ENCODE data around the gene WDR55.
"Not testable (repeated sequence)": the region's sequence is repeated elsewhere in the genome, so short reads cannot be mapped to it uniquely, and the experiment has no call there.

The WDR55 gene

GRCh38 chr5:140658870-140659269 is 5.8 kb upstream of the WDR55 start:
- DNase-seq: no peak

GRCh38 chr5:140660371-140660770 is 4.3 kb upstream of the WDR55 start:
- not testable (repeated sequence) for DNase-seq

GRCh38 chr5:140664030-140664358 is 710 bp upstream of the WDR55 start:
- DNase-seq: no peak

GRCh38 chr5:140671035-140671434 is 6.3 kb downstream of the WDR55 start:
- not testable (repeated sequence) for DNase-seq

GRCh38 chr5:140671472-140672125 is 6.9 kb downstream of the WDR55 start:
- DNase-seq: no peak

- DNase-seq: no peak
Observed at GRCh38 chr5:140672455-140673186, 7.9 kb downstream of the WDR55 start.

GRCh38 chr5:140673187-140673976 is 8.7 kb downstream of the WDR55 start, which contains the start of gene DND1:
TSS of gene DND1 (minus strand) at chr5:140673576. CDS start at chr5:140673542, 34 bp downstream.
- no peak for DNase-seq

GRCh38 chr5:140674211-140674610 is 9.5 kb downstream of the WDR55 start:
- DNase-seq: no peak

- DNase-seq: no peak
Observed at GRCh38 chr5:140674629-140675028, 9.9 kb downstream of the WDR55 start.

- no peak for DNase-seq
Observed at GRCh38 chr5:140677947-140678346, 13.2 kb downstream of the WDR55 start.

- no peak for DNase-seq
Observed at GRCh38 chr5:140678993-140679392, 14.3 kb downstream of the WDR55 start.

- DNase-seq: no peak
Observed at GRCh38 chr5:140690376-140690932, 25.8 kb downstream of the WDR55 start.

GRCh38 chr5:140690941-140691924 is 26.5 kb downstream of the WDR55 start, which contains the start of the genes HARS1 and HARS2:
TSS of gene HARS1 (minus strand) at chr5:140691370. CDS start at chr5:140691304, 66 bp downstream.
TSS of gene HARS2 (plus strand) at chr5:140691455. CDS start at chr5:140691649, 194 bp downstream.
- DNase-seq: peak; percentile 93

- DNase-seq: no peak
Observed at GRCh38 chr5:140694276-140694675, 29.6 kb downstream of the WDR55 start.

- DNase-seq: no peak
Observed at GRCh38 chr5:140696891-140697492, 32.3 kb downstream of the WDR55 start.

GRCh38 chr5:140700177-140701144 is 35.8 kb downstream of the WDR55 start, which contains the start of gene ZMAT2:
TSS of gene ZMAT2 (plus strand) at chr5:140700447. CDS start at chr5:140700461, 14 bp downstream.
- DNase-seq: peak; percentile 97

- DNase-seq: no peak
Observed at GRCh38 chr5:140707812-140708211, 43.1 kb downstream of the WDR55 start.

- DNase-seq: not testable (repeated sequence)
Observed at GRCh38 chr5:140708787-140709186, 44.1 kb downstream of the WDR55 start.

- peak; percentile 94 for DNase-seq
Observed at GRCh38 chr5:140710899-140711552, 46.3 kb downstream of the WDR55 start.

Measured in NCI-H82 (cell line).